Left ventricle myocardium superior (tissue), 1 donor: ENCODE data around the gene SPATA31D3. TPM values are rescaled to one million over a fixed set of nuclear protein-coding genes. Genes with fewer than 3 reads are reported as not detected.
"Not testable (repeated sequence)": the region's sequence is repeated elsewhere in the genome, so short reads cannot be mapped to it uniquely, and the experiment has no call there.

Experiments used
- ATAC-seq: fragments of 200-7000 bp; cut with Tn5 transposase; one replicate; pipeline ENCODE4 v1.9.1; 2020; ENCODE audit warnings: mild to moderate bottlenecking, moderate library complexity
- DNase-seq: peaks from one replicate; pipeline ENCODE4 v3.0.0-alpha.2; 2020
- intact Hi-C: fragments of 100-400 bp; cut with micrococcal nuclease; formaldehyde crosslinking; loops from one replicate; pipeline ENCODE4 v1.11.0; 2022
- total RNA-seq: library from RNA; stranded (reverse); fragmentation: NEBNext Ultra II Directional; extraction: Animal tissue kit (Norgen Biotek cat#: 25700); gene quantifications from one replicate; pipeline ENCODE4 v1.2.1, GENCODE V29; 2021
- donor health status: DM: no; HTN: yes; CAD: no; lungs with severe emphysema.

The SPATA31D3 gene
- total RNA-seq, 1 donor from 2014 or later: not detected

DNA sequence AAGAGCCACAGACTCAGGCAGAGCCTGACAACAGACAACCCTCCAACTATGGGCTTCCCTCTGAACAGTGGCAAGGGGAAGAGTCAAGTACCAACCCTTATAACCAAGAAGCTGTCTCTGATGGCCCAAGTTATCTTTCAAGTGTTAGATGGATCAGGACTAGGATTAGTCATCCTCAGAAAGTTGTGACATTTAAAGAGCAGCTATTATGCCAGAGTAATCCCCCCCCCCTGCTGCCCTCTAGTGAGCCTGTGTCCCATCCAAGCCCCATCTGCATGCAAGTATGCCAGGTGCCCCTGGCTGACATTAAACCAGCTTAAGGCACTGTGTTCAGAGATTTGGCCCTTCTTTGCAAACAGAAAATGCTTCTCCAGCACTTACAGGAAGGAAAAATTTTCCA, 28.4 kb downstream of the SPATA31D3 start:
- intact Hi-C loops: no loop called here
- no peak for DNase-seq
- no peak for ATAC-seq

- intact Hi-C loops: no loop called here
- DNase-seq: no peak
- ATAC-seq: peak; percentile 49
These were observed 31.5 kb downstream of the SPATA31D3 start for GRCh38 chr9:81974764-81975163.

- DNase-seq (no peak), ATAC-seq (no peak)
- intact Hi-C loops: no loop called here
These were observed 33.1 kb downstream of the SPATA31D3 start for GRCh38 chr9:81976351-81976750.

- no peak for ATAC-seq
- DNase-seq: no peak
- intact Hi-C loops: no loop called here
These were observed 35.9 kb downstream of the SPATA31D3 start for GRCh38 chr9:81979196-81979595.

DNA sequence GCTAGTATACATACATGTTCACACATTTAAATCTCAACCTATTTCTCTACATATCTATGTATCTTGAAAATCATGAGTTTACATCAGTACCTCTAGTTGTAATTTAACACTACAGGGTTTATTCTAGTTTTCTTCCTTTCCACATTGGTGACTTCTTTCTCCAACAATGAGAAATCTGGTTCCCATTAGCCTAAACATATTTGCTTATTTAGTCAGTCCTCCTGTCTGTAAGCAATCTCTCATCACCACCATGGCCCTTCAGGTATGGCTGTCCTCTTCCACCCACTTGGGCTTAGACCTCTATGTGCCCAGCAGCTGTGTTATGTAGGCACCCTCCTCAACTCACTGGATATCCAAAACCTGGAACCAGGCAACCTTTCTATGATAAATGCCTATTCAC, 37.3 kb downstream of the SPATA31D3 start:
- DNase-seq (no peak), ATAC-seq (no peak)
- intact Hi-C loops: no loop called here

- intact Hi-C loops: no loop called here
These were observed 38.6 kb downstream of the SPATA31D3 start for GRCh38 chr9:81981883-81982282.

DNA sequence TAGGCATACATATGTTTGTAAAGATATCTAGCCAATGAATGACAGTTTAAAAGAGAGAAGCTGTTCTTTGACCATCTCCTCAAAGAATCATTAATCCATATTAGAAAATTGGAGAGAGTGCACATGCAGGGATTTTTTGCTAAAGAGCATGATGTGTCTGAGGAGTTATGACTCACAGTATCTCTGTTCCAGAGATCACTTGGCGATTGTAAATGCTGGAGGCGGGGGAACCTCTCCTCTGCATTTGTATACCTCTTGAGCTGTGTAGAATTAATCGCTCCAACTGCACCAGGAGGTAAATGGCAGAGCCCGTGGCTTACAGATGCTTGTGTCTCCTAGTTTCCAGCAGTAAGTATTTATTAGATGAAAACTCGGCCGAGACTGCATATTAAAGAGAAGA, 41.6 kb downstream of the SPATA31D3 start:
- ATAC-seq: no peak
- intact Hi-C loops: no loop called here
- DNase-seq: no peak

More at GRCh38 chr9:81981883-81982282, 38.6 kb downstream of the SPATA31D3 start:
- DNase-seq (no peak), ATAC-seq (no peak)

- DNase-seq (no peak), ATAC-seq (no peak)
- intact Hi-C loops: no loop called here
These were observed 42.8 kb downstream of the SPATA31D3 start for GRCh38 chr9:81986051-81986450.

DNA sequence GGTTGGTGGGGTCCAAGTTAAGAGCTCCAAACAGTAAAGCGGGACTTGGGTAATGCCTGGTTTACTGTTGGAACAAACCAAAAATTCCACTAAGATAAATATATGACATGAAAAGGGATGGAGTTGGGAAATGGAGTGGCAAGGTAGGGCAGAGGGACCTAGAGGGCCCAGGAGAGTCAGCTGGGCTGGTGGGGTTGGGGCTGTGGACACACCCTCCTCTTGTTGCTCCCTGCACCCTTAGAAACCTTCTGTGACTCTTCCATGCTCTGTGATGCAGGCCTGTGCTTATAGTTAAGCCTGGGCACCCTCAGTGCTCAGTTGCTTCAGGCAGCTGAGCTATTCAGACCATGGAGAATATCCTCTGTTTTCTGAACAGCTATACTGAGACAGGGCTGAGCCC, 45.2 kb downstream of the SPATA31D3 start, which contains the start of gene SPATA31D1:
Gene SPATA31D1 (plus strand): TSS at position 301 of the 400 bp plus-strand sequence. CDS start 47 bp downstream, at position 348.
- not testable (repeated sequence) for ATAC-seq

DNA sequence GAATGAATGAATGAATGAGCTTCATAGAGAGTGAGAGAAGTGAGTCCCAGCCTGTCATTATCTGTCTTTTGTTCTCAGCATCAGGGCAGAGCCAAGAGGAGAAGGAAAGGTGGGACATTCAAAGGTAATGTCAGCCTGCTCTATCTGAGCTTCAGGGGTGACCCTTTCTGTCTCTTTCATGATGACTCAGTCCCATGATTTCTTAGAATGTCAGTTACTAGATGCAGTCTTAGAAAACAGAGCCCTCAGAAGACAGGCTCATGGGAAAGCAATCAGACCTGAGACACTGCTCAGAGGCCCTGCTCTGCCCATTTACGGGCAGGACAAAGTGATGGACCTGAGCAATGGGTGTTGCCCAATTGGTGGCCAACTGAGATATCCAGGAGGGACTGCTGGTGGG, 46.4 kb downstream of the SPATA31D3 start:
- DNase-seq (no peak), ATAC-seq (no peak)
- intact Hi-C loops: no loop called here

More for the DNA sequence above, 45.2 kb downstream of the SPATA31D3 start, which contains the start of gene SPATA31D1:
- intact Hi-C loops, DNase-seq: not testable (repeated sequence)

DNA sequence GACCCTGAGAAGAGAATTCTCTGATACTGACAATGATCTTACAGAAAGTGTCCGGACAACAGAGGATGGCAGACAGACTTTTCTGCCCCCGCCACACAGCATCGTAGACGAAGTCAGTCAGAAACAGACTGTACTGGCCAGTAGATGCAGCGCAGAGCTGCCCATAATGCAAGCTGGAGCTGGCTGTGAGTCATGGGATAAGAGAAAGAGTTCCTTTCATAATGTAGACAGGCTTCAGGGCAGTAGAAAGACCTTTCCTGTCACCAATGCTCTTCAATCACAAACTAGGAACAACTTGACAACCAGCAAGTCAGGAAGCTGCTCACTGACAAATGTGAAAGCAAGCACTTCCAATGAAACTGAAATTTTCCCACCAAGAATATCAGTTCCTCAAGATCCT, 50.4 kb downstream of the SPATA31D3 start:
- intact Hi-C loops: no loop called here
- no peak for DNase-seq
- no peak for ATAC-seq

Other genes starting within 250 kb of the SPATA31D3 start
- gene SPATA31D4, start 15.1 kb upstream of the SPATA31D3 start, total RNA-seq: not detected
- gene SPATA31D1, start 45.3 kb downstream of the SPATA31D3 start, total RNA-seq: not detected